ENCODE results near the gene PGM3. TPM values are rescaled to one million over a fixed set of nuclear protein-coding genes. Genes with fewer than 3 reads are reported as not detected.

The PGM3 gene
- total RNA-seq, 1 donor from 2014 or later: 61.4 TPM

Other genes starting within 250 kb of the PGM3 start
- 7.0 and 20.0 TPM in 2 replicates for gene UBE3D, start 127.4 kb downstream of the PGM3 start, total RNA-seq (ENCODE audit: low replicate concordance)
- 21.7 and 30.1 TPM in 2 replicates for gene DOP1A, start 125.6 kb downstream of the PGM3 start, total RNA-seq (ENCODE audit: low replicate concordance)
- gene RWDD2A, start 92 bp upstream of the PGM3 start, total RNA-seq (ENCODE audit: low replicate concordance): 3.6 and 4.5 TPM in 2 replicates
- gene ME1, start 237.8 kb upstream of the PGM3 start, total RNA-seq (ENCODE audit: low replicate concordance): 4.2 and 14.2 TPM in 2 replicates